Suprapubic skin (tissue), 4 donors: Measurements from ENCODE around the gene YIPF4.

Experiments
- CTCF ChIP-seq, 2 donors: fragments of 200-600 bp in 1 of 2; fragments of 450-650 bp in 1 of 2; sonication (generic) in 1 of 2; IDR thresholded peaks; one replicate each; pipeline ENCODE4 v1.5.1; 2016 to 2019; ENCODE audit warnings: antibody characterized with exemption in 2 of 2, mild to moderate bottlenecking in 1 of 2, moderate library complexity in 1 of 2
- EP300 ChIP-seq: sonication (generic); formaldehyde crosslinking; IDR thresholded peaks from one replicate; pipeline ENCODE4 v1.6.1; 2017; ENCODE audit warnings: antibody characterized with exemption
- POLR2A ChIP-seq, 2 donors: fragments of 450-650 bp; IDR thresholded peaks; one replicate each; pipeline ENCODE4 v1.6.1; 2017; ENCODE audit warnings: antibody characterized with exemption in 2 of 2, mild to moderate bottlenecking in 2 of 2, moderate library complexity in 2 of 2
- POLR2AphosphoS5 ChIP-seq, 3 donors: sonication (generic); formaldehyde crosslinking; IDR thresholded peaks; one replicate each; pipeline ENCODE4 v1.6.1; 2017; ENCODE audit warnings: antibody characterized with exemption in 3 of 3

DNA sequence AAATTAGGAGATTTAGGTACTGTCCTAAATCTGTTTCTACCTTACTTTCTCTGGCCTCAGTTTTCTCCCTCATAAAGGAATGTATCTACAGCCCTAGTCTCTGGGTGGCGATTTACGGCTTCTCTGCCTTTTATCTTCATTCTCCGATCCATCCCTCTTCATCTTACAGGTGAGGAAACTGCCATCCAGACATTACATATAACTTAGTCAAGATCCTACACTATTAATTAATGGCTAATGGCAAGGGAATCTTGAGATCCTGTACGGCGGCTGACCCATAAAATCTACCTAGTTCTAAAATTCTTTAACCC lies 386 bp upstream of the YIPF4 start:
- TF ChIP-seq CTCF (IDR thresholded peaks at IDR 0.05) = no peak
- TF ChIP-seq POLR2A (IDR thresholded peaks at IDR 0.05) = no peak
- no peak for TF ChIP-seq POLR2AphosphoS5 (IDR thresholded peaks at IDR 0.05)
- no peak for TF ChIP-seq EP300
